Stimulated activated CD8-positive, alpha-beta memory T cell treated with anti-CD3 and anti-CD28 coated beads, Interleukin-4, amount 100 ng/mL, for 48 hours (primary cell): ENCODE results near the gene PLCD1.

Experiments used
- DNase-seq: peaks from one replicate; pipeline ENCODE4 v3.0.0-alpha.2; 2020

Gene PLCD1

DNA sequence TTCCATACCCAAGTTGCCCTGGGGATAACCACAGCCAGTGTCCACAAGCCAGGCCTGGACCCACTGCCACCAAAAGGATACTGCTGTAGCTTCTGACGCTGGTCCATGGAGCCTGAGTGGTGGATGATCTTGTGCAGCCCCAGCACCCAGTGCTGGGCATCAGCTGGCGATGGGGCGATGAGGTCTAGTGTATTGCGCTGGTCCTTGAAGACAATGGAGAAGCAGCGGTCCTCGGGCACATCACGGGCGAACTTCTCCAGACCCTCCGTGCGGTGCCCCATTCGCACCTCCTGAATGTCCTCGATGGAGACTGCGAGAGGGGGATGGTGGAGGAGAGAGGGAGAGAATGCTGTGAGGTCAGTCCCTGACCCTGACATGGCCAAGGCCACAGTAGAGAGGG lies 13.0 kb downstream of the PLCD1 start:
- no peak for DNase-seq

DNA sequence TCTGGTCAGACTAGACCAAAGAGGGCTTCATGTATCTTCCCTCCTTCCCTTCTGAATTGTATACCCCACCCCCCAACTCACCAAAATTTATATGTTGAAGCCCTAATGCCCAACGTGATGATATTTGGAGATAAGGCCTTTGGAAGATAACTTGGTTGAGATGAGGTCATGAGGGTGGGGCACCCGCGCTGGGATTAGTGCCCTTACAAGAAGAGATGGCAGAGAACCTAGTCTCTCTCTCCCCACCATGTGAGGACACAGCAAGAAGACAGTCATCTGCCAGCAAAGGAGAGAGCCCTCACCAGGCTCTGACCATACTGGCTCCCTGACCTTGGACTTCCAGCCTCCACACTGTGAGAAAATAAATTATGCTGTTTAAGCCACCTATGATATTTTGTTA lies 13.5 kb downstream of the PLCD1 start:
- DNase-seq: no peak

DNA sequence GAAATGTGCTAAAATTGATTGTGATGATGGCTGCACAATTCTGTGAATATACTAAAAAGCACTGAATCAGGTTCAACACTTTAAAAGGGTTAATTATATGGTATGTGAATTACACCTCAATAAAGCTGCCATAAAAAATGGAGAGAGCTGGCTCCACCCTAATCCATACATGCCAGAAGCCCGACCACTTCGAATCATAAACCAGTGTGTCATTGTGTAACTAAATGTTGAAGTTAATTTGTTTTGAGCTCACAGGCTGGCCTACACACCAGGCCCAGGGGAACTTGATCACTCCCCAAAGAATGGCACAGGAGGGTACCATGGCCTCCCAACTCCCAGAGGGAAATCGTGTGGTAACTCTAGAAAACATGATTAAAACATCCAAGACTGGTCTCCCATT lies 14.0 kb downstream of the PLCD1 start:
- DNase-seq: no peak

DNA sequence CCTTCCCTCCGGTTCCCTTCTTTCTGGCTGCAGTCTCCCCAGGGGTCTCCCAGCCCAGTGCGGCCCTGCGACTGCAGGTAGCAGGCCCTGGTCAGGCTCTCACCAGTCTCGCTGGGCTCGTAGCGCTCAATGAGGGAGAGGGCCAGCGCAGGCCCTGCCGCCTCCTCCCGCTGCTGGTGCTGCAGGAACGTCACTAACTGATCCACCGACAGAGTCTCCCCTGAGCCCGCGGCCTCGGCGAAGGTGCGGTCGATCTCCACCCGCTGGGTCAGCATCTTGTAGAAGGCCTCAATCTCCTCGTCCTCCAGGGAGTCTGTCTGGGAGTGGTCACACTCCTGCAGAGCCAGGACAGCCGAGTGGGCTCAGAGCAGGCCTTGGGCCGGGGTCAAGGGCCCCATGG lies 18.3 kb downstream of the PLCD1 start:
- no peak for DNase-seq

DNA sequence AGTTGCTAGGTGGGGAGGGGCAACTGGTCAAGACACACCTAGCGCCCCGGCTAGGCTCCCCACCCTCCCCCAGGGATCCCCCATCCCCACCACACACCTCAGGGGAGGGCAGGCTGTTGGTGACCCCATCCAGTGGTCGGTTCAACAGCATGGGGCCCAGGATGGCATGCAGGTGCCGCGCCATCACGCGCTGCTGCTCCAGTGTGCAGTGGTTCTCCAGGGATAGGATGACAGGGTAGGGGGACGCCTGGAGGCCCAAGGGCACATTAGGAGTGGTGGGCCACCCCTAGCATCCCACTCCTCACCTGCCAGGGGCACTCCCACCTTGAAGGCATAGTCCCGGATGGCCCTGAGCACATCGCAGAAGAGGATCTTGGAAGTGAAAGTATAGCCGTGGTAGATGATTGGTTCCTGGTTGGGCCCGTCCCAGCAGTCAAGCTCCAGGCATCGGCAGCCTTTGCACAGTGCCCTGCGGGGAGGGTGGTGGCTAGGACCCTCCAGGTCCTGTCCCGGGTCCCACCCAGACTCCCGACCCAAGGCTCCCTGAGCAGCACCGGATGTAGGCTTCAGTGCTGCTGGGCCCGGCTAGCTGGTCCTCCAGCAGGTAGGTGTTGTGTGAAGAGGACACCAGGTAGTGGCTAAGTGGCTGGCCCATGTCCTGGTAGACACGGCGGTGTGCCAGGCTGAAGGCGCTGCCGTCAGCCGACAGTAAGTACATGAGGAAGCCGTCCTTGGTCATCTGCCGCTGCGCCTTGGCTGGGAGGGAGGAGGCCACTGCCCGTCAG lies 19.4 kb downstream of the PLCD1 start:
- no peak for DNase-seq

DNA sequence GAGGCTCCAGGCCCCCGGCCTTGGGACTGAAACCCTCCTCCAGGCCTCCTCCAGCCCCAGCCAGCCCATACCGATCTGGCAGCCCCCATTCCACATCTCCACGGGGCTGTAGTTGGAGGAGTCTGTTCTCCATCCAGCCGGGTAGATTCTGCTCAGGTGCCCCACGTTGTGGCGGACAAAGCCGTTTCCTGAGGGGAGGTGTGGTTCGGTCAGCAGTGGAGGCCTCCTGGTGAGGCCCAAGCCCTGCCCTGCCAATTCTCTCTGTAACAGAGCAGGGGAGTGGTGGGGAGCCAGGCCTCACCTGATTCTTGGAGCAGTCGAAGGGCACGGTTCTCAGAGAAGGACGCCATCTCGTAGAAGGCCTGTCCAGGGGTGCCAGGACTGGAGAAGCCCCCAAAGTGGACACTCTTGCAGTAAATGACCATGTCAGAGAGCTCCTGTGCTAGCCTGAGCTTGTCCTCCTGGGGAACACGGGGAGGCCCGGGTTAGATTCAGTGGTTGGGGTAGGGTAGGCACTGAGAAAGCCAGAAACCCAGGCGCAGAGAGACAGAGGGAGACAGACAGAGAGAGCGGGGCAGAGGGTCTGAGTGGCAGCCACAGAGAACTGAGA lies 20.4 kb downstream of the PLCD1 start:
- no peak for DNase-seq

DNA sequence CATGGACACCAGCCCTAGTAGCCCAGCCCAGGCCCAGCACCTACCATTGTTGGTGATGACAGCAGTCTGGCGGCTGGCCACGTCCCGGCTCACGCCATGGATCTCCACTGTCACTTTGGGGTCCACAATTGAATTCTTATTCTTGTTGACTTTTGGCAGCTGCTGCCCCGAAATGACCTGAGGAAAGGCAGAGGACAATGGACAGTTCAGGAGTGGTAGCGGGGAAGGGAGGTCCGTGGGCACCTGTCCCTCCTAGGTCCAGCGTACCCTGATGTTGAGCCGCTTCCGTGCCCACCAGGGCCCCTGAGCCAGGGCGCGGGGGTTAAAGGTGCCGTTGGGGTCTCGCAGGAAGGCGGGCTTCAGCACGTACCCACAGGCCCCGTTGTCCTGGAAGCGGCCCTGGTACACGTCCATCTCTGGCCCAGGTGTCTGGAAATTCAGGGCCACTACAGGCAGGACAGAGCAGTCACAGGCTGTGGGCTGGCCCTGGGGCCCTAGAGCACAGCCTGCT lies 21.2 kb downstream of the PLCD1 start:
- DNase-seq: no peak

DNA sequence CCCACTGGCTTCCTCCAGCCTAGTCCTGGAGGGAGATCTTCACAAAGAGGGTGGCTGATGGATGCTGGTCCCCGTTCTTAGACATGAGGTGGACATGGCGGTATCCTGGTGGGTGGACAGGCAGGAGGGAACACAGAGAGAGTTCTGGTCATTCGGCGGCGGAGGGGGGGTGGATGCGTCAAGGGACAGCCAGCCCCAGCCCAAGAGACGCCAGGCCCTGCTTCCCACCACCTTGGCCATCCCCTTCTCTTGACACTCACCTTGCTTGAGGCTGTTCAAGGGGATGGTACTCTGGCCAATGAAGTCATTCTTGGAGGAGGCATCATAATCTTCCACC lies 21.7 kb downstream of the PLCD1 start:
- DNase-seq: no peak

DNA sequence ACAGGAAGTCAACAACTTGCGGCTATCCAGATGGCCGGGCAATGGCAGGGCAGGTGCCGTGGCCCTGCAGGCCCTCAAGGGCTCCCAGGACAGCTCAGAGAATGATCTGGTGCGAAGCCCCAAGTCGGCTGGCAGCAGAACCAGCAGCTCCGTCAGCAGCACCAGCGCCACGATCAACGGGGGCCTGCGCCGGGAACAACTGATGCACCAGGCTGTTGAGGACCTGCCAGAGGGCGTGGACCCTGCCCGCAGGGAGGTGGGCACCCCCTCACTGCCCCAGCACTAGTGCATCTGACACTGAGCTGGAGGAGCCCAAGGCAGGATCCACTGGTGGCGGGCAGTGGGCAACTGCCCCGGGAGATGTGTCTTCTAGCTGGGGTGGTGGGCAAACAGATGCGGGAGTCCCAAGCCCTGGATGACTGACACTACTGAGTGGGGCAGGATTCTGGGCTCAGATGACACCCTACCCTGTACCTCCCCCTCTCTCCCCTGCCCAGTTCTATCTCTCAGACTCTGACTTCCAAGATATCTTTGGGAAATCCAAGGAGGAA lies 22.9 kb downstream of the PLCD1 start:
- DNase-seq: no peak

DNA sequence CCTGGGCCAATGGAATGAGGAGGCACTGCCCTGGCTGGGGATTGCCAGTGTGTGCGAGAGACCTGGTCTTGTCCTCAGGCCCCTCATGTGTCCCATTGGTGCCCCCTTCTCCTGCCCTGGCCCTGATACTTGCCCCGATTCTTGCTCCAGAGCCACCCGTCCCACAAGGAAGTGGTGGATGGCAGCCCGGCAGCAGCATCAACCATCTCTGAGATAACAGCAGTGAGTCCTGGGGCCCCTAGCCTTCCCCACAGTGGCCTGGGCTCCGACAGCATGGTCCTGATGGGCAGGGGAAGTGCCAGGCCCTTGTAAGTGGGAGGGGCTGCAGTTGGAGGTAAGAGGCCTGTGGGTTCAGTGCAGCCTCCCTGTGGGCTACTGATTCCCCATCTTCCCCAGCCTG lies 23.4 kb downstream of the PLCD1 start:
- DNase-seq: no peak

DNA sequence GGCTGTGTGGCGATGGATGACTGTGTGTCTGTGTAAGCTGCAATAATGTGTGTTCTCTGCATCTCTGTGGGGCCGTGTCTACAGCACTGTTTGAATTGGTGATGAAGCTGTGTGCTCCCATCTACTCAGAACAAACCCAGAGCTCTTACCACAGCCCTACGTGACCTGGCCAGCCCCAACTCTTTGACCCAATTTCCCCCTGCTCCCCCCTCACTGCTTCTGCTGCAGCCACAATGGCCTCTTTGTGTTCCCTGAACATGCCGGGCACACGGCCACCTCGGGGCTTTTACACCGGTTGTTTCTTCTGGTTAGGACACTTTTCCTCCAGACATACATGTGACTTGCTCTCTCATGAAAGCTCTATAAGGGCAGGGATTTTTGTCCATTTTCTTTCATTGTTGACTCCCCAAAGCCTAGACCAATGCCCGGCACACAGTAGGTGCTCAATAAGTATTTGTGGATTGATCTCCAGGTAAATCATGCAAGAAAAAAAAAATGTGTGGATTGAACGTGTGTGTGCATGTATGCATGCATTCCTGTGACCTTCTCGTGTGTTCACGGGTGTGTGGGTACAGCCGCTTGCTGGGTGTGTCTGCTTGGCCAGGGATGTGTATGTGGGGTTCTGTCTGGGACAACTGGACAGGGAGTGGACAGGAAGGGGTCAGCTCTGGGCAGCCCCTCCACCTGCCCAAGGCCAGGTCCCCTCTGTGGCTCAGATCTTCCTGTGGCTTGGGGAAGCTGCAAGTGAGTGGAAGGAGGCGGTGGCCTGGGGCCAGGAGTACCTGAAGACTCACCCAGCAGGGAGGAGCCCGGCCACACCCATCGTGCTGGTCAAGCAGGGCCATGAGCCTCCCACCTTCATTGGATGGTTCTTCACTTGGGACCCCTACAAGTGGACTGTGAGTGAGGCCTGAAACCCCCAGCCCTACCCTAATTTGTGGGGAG lies 24.1 kb downstream of the PLCD1 start:
- DNase-seq: no peak

DNA sequence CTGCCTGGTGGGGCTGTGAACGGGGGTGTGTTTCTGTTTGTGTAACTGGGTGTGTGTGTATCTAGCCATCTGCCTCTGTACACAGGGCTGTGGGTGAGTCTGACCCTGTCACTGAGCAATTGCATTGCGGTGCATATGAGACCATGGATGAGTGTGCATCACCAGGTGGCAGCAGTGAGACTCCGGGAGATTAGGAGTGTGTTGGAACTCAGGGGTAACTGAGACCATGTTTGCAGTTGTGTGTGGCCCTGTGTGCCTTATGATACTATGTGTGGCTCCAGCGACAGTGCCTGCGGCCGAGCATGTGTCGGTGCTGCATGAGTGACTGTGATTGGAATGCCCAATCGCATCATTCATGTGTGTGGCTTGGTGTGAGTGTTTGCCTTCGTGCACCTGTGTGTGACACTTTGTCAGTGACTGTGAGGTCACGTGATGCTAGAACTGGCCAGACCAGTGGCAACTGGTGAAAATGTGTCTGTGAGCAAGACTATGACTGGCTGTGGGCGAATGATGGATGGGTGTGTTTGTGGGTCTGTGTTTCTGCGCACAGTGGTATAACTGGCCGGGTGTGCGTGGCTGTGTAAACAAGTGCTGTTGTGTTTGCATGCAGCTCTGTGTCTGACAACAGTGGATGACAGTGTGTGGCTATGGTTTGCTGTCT lies 24.9 kb downstream of the PLCD1 start:
- DNase-seq: peak; percentile 67

DNA sequence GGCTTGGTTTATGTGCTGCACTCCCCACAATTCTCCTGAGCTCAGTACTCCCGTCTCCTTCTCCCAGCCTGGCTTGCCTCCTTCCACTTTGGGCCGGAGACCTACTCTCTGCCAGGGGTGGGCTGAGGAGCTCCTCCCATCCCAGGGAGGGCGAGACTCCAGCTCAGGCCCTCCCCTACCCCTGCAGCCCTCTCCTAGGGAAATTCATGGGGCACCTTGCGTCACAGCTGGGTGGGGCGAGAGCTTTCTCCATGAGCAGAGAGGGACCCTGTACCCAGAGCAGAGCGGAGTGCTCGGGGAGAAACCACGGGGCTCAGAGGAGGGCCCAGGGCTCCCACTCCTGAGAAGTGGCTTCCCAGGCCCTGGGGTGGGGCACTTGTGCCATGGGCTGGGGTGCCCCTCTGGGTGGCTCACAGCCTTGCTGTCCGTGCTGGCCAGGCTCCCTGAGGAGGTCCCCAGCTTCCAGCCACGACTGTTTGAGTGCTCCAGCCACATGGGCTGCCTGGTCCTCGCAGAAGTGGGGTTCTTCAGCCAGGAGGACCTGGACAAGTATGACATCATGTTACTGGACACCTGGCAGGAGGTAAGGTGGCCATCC lies 25.5 kb downstream of the PLCD1 start:
- DNase-seq: no peak

DNA sequence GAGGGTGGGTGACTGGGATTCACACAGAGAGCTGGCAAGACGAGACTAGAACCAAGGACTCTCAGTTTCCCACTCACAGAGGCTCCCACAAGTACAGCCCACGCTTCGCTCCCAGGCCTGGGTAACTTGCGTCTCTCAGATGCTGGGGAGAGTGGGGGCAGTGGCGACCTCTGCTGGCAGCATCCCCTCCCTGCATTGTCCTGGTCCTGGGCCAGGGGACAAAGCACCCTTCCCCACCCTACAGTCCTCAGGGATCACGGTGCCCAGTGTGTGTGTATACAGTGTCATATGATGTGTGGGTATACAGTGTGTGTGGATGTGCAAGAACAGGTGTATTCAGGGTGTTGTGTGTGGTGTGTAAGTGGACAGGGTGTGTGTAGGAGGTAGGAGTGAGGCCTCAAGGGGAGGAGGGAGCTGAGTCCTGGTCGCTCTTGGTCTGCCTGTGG lies 26.0 kb downstream of the PLCD1 start:
- DNase-seq: peak; percentile 81

DNA sequence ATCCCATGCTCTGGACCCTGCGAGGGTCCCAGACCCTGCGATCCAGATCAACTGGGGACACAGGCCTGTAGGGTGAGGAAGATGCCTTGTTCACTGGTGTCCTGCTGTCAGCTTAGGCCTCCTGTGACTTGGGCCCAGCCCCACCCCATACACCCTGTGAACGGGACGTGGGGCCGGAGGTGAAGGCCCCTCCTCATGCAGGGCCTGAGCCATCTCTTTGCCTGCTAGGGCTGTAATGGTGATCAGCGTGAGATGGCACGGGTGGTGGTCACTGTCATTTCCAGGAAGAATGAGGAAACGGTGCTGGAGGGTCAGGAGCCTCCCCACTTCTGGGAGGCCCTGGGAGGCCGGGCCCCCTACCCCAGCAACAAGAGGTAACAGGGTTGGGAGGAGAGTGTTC lies 26.5 kb downstream of the PLCD1 start:
- DNase-seq: no peak

DNA sequence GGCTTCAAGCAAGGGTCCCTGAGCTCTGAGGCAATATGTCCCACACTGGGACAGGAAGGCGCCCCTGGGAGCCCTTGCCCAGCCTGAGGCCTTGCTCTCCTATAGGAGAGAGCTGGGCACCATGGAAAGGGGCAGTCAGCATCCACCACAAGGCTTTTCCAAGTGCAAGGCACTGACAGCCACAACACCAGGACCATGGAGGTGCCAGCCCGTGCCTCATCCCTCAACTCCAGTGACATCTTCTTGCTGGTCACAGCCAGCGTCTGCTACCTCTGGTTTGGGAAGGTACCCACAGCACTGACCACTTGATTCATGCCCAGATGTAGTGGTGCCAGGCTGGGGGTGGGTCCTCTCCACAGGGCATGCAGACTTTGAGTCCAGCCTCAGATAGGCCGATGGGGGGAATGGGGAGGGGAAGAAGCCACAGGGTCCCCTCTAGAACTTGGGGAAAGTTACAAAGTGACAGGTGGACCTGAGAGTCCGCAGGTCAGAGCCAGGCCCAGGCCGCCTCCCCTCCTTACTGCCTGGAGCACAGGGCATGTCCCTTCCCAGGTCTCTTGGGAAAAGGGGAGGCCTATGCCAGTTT lies 27.1 kb downstream of the PLCD1 start:
- DNase-seq: no peak

DNA sequence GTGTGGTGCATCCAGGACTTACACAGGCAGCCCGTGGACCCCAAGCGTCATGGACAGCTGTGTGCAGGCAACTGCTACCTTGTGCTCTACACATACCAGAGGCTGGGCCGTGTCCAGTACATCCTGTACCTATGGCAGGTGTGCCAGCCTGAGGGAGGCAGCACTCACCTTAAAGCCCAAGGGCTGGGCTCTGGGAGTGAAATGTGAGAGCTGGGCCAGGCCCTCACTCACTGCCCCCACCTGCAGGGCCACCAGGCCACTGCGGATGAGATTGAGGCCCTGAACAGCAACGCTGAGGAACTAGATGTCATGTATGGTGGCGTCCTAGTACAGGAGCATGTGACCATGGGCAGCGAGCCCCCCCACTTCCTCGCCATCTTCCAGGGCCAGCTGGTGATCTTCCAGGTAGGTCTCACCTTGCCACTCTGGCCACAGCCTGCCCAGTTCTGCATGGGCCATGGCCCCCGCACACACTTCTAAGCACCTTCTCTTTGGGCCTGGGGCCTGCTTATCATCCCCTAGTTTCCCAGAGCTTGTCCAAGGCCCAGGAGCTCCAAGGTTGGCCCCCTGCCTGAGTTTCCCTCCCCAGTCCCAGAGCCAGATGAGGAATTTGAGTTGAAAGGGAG lies 27.9 kb downstream of the PLCD1 start:
- DNase-seq: no peak

DNA sequence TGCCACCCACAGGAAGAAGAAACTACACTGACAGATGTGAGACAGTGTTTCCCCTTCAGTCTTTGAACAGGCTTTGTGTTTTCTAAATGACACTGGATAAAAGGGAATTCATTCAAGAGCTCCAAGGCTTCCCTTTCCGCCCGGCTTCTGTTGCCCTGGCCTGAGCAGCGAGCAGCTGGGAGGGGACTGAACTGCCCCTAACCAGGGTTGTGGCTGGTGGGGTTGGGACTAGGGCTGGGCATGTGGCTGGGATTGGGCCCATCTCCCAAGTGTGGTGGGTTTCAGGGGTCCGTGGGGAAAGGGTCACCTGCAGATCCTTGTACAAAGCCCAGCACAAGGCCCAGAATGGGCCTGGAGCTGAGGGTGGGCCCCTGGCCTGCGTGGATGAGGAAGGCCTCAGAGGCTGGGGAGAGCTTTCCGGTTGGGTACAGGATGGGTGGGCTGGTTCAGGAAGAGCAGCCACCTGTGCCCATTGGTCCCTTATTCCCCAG lies 28.4 kb downstream of the PLCD1 start:
- no peak for DNase-seq

DNA sequence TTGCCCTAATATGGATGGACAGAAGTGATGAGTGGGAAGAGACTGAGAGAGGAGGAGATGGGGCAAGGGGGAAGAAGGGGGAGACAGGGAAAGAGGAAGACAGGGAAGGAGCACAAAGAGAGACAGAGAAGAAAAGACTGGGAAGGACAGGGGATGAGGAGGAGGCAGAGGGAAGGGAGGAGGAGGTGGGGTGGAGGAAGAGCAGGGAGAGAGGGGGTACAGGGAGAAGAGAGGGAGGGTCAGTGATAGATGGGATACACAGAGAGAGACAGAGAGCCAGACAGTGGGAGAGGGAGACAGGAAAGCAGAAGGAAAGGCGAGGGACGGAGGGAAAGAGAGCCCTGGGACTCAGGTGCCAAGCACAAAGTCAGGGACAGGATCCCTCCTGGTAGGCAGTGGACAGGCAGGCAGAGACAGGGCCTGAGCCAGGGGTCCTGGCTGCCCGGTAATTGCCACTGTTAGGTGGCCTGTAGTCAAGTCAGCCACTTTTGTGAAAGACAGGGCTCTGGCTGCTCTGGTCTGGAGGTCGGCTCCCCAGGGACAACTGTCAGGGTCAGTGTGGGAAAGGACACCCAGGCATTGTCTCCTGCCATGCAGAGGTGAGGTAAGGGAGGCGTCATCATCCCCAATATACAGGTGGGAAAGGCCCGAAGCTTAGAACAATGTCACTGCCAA lies 29.1 kb downstream of the PLCD1 start:
- no peak for DNase-seq

DNA sequence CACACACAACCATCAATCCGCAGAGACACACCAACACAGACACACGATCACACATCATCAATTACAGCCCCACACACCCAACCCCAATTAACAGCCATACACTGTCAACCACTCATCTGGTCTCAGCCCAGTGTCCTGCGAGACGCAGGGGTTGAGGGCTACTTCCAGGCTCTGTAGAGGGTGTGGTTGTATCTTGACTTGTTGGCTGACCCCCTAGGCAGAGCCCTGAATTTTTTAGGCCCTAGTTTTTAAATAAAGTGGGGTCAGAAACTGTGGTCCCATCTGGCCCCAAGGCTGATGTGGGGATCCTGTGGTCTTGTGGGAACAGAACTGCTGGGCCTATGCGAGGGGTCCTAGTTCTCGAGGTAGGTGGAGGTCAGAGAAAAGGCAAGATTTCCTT lies 29.6 kb downstream of the PLCD1 start:
- DNase-seq: no peak
